HCT116 (cell line): ENCODE results near the gene SETD6.

Source experiments
- ATF3 ChIP-seq: IDR thresholded peaks from 2 replicates; pipeline ENCODE4 v1.6.1; 2012
- EZH2 ChIP-seq: fragments of 200-600 bp; sonication (generic); IDR thresholded peaks from 2 replicates; pipeline ENCODE4 v1.6.1; 2017; ENCODE audit warnings: antibody characterized with exemption, mixed run types
- REST ChIP-seq: IDR thresholded peaks from 2 replicates; pipeline ENCODE4 v1.6.1; 2012; ENCODE audit warnings: low read depth
- TF ChIP-seq, protein P1 (sequence below), 3 experiments: fragments of 200-600 bp in 1 of 3; sonication (generic) in 1 of 3; IDR thresholded peaks in 2 of 3; conservative IDR thresholded peaks in 1 of 3; 2 replicates each; pipeline ENCODE4 v1.5.1; 2012 to 2017; ENCODE audit warnings: low read depth in 2 of 3, low read length in 2 of 3, antibody characterized with exemption in 1 of 3, borderline replicate concordance in 1 of 3, control low read depth in 1 of 3, mild to moderate bottlenecking in 1 of 3, mixed read lengths in 1 of 3, mixed run types in 1 of 3, moderate library complexity in 1 of 3; ENCODE audit not compliant: insufficient read depth in 1 of 3

DNA sequence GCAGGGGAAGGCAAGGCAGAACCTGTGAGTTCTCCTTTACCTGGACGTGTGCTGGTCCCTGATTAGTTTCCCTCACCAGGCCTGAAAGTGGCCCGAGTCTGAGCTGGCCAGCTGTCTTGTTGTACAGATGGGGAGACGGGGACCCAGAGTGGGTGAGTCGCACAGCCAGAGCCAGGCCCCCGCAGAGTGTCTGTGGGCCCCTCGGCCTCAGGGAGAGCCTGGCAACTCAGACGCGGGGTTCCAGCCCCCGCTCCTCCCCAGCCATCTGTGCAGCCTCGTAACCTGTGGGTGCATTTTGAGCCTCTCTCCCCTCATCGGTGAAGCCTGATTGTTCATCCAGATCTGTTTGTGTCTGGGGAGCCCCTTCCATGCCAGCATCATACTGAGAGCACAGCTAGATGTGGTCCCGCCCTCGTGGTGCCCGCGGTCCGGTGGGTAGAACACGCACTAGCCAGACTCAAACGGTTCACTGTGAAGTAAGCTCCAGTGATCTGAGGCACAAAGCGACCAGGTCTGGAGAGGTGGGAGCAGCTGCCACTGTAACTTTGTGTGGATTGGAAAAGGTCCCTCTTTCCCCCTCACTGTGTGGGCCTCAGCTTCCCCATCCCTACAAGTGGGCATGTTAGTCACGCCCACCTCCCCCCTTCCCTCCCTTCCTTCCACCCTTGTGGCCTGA is 21.4 kb upstream of the SETD6 start:
- TF ChIP-seq REST (no peak), ATF3 (no peak), EZH2 (no peak)
- TF ChIP-seq, protein P1, sequence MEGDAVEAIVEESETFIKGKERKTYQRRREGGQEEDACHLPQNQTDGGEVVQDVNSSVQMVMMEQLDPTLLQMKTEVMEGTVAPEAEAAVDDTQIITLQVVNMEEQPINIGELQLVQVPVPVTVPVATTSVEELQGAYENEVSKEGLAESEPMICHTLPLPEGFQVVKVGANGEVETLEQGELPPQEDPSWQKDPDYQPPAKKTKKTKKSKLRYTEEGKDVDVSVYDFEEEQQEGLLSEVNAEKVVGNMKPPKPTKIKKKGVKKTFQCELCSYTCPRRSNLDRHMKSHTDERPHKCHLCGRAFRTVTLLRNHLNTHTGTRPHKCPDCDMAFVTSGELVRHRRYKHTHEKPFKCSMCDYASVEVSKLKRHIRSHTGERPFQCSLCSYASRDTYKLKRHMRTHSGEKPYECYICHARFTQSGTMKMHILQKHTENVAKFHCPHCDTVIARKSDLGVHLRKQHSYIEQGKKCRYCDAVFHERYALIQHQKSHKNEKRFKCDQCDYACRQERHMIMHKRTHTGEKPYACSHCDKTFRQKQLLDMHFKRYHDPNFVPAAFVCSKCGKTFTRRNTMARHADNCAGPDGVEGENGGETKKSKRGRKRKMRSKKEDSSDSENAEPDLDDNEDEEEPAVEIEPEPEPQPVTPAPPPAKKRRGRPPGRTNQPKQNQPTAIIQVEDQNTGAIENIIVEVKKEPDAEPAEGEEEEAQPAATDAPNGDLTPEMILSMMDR (IDR thresholded peaks at IDR 0.05 in 2 of 3, conservative IDR thresholded peaks at IDR 0.05 in 1 of 3; ENCODE audit: borderline replicate concordance in 1 of 3, insufficient read depth in 1 of 3, low read depth in 2 of 3, low read length in 2 of 3) = no peak
